Esophagus squamous epithelium (tissue), 4 donors: ENCODE results near the gene NEB.

ENCODE experiments used
- CTCF ChIP-seq, 6 experiments: fragments of 450-650 bp in 4 of 6; fragments of 200-600 bp in 2 of 6; sonication (generic) in 2 of 6; IDR thresholded peaks; one replicate each; pipeline ENCODE4 v1.5.1; 2016 to 2019; ENCODE audit warnings: antibody characterized with exemption in 6 of 6, mild to moderate bottlenecking in 4 of 6, moderate library complexity in 4 of 6
- POLR2A ChIP-seq, 4 donors: fragments of 450-650 bp; IDR thresholded peaks; one replicate each; pipeline ENCODE4 v1.6.1; 2017; ENCODE audit warnings: antibody characterized with exemption in 4 of 4, mild to moderate bottlenecking in 4 of 4, moderate library complexity in 3 of 4

GRCh38 chr2:151756820-151757219, 22.5 kb upstream of the NEB start:
- no peak for TF ChIP-seq POLR2A (IDR thresholded peaks at IDR 0.05)
- no peak for TF ChIP-seq CTCF (IDR thresholded peaks at IDR 0.05)
